ENCODE measurements around the gene RAMACL. TPM values are rescaled to one million over a fixed set of nuclear protein-coding genes. Genes with fewer than 3 reads are reported as not detected.

Gene RAMACL
- total RNA-seq, 1 experiment from 2014 or later: 0.26 TPM

- intact Hi-C loops (cut with micrococcal nuclease): no loop called here
- Histone ChIP-seq H2AFZ (ENCODE audit: low read length) (no peak overlapping the region), H3K4me3 (ENCODE audit: low read length) (no peak overlapping the region), H3K4me1 (ENCODE audit: insufficient read depth, low read length) (no peaks in the 10 kb centered on the region), H3K9ac (ENCODE audit: low read length) (no peak overlapping the region), H4K20me1 (ENCODE audit: low read length) (no peaks in the 10 kb centered on the region), H3K27me3 (ENCODE audit: low read length) (no peaks in the 10 kb centered on the region), H3K4me2 (ENCODE audit: low read length) (no peak overlapping the region), H3K9me3 (ENCODE audit: low read length) (no peaks in the 10 kb centered on the region), H3F3A (ENCODE audit: low read length, unreplicated experiment) (no peaks in the 10 kb centered on the region), H3K79me2 (ENCODE audit: low read length) (no peaks in the 10 kb centered on the region), H3K27ac (ENCODE audit: low read length) (no peak overlapping the region), H3K36me3 (ENCODE audit: low read depth, low read length) (no peaks in the 10 kb centered on the region), H3K9me2 (replicated peaks; ENCODE audit: low read length) (no peaks in the 10 kb centered on the region)
- no peak for TF ChIP-seq CTCF (conservative IDR thresholded peaks at IDR 0.05; ENCODE audit: low read depth, low read length)
- no peak for TF ChIP-seq EZH2phosphoT487 (IDR thresholded peaks at IDR 0.05; ENCODE audit: borderline replicate concordance, low read length)
- TF ChIP-seq EZH2 (IDR thresholded peaks at IDR 0.05; ENCODE audit: low read length, unreplicated experiment): no peak
- ChIA-PET CTCF (no interaction called here), POLR2A (ENCODE audit: unreplicated experiment) (no interaction called here)
- ATAC-seq (no peak), DNase-seq (no peak)
- no TSS peak for BruUV-seq (replicated peaks)
These were observed 4.5 kb upstream of the RAMACL start for GRCh38 chr6:166591026-166591425.

- no TSS peak for BruUV-seq (replicated peaks)
- ChIA-PET POLR2A (ENCODE audit: unreplicated experiment) (no interaction called here), CTCF (no interaction called here)
- Histone ChIP-seq H3K79me2 (ENCODE audit: low read length) (no peaks in the 10 kb centered on the region), H3K4me1 (ENCODE audit: insufficient read depth, low read length) (no peaks in the 10 kb centered on the region), H3K9ac (ENCODE audit: low read length) (no peak overlapping the region), H3K9me2 (replicated peaks; ENCODE audit: low read length) (no peaks in the 10 kb centered on the region), H3K9me3 (ENCODE audit: low read length) (no peaks in the 10 kb centered on the region), H3K27me3 (ENCODE audit: low read length) (no peaks in the 10 kb centered on the region), H3F3A (ENCODE audit: low read length, unreplicated experiment) (no peaks in the 10 kb centered on the region), H3K4me3 (ENCODE audit: low read length) (no peak overlapping the region), H3K4me2 (ENCODE audit: low read length) (no peak overlapping the region), H2AFZ (ENCODE audit: low read length) (no peak overlapping the region), H3K36me3 (ENCODE audit: low read depth, low read length) (no peaks in the 10 kb centered on the region), H4K20me1 (ENCODE audit: low read length) (no peaks in the 10 kb centered on the region), H3K27ac (ENCODE audit: low read length) (no peak overlapping the region)
- TF ChIP-seq EZH2phosphoT487 (IDR thresholded peaks at IDR 0.05; ENCODE audit: borderline replicate concordance, low read length): no peak
- ATAC-seq (no peak), DNase-seq (no peak)
- intact Hi-C loops (cut with micrococcal nuclease): no loop called here
These were observed 3.5 kb upstream of the RAMACL start for GRCh38 chr6:166589786-166590574.

DNA sequence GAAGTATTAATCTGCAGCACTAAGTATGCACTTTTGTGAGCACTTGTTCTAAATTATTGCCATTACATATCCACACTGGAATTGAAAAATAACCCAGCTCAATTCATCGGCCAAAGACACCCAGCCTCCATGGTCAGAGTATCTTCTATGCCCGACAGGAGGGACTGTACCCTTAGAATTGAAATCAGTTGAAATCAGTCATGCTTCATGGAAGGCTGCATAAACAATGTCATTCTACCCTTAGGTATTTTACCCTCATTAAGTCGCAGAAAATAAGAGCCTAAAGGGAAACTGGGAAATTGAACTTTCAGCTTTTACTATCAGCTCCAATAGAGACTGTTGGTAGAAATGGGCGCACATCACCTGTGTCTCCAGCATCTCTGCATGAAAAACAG is 2.9 kb upstream of the RAMACL start:
- no peaks in the 10 kb centered on the region for H3K79me2 ChIP-seq (ENCODE audit: low read length)
- no peak for DNase-seq
- H3F3A ChIP-seq (ENCODE audit: low read length, unreplicated experiment): no peaks in the 10 kb centered on the region
- H3K9ac ChIP-seq (ENCODE audit: low read length): no peak overlapping the region
- H3K9me3 ChIP-seq (ENCODE audit: low read length): no peaks in the 10 kb centered on the region
- H3K36me3 ChIP-seq (ENCODE audit: low read depth, low read length): no peaks in the 10 kb centered on the region
- no peaks in the 10 kb centered on the region for H4K20me1 ChIP-seq (ENCODE audit: low read length)
- H3K27ac ChIP-seq (ENCODE audit: low read length): no peak overlapping the region
- CTCF ChIA-PET: no interaction called here
- ATAC-seq: no peak
- H3K27me3 ChIP-seq (ENCODE audit: low read length): no peaks in the 10 kb centered on the region
- H3K4me3 ChIP-seq (ENCODE audit: low read length): no peak overlapping the region
- POLR2A ChIA-PET (ENCODE audit: unreplicated experiment): no interaction called here
- H3K9me2 ChIP-seq (replicated peaks; ENCODE audit: low read length): no peaks in the 10 kb centered on the region
- H3K4me2 ChIP-seq (ENCODE audit: low read length): no peak overlapping the region
- intact Hi-C loops (cut with micrococcal nuclease): no loop called here
- H3K4me1 ChIP-seq (ENCODE audit: insufficient read depth, low read length): no peaks in the 10 kb centered on the region
- H2AFZ ChIP-seq (ENCODE audit: low read length): no peak overlapping the region
- BruUV-seq (replicated peaks): no TSS peak
- TF ChIP-seq EZH2phosphoT487 (IDR thresholded peaks at IDR 0.05; ENCODE audit: borderline replicate concordance, low read length) (no peak), CTCF (conservative IDR thresholded peaks at IDR 0.05; ENCODE audit: low read depth, low read length) (no peak), EZH2 (IDR thresholded peaks at IDR 0.05; ENCODE audit: low read length, unreplicated experiment) (no peak)
